ENCODE measurements around the gene CCDC136. TPM values are rescaled to one million over a fixed set of nuclear protein-coding genes. Genes with fewer than 3 reads are reported as not detected.
A peak's percentile ranks its signal among the peaks of the same experiment; 100 is the strongest.

CCDC136 gene
- total RNA-seq, 4 donors from 2014 or later = 0.61 to 15.8 (median 9.3) TPM

GRCh38 chr7:128849804-128850490, 58.2 kb downstream of the CCDC136 start:
- Histone ChIP-seq H3K9me3 (no peaks in the 10 kb centered on the region), H3K36me3 (peaks cover 4 to 100% of the 10 kb centered on the region in 2 donors), H3K4me1 (no peaks in the 10 kb centered on the region), H3K4me3 (no peak overlapping the region), H3K27ac (peak overlapping the region; percentile 55 to 99 (median 96)), H3K27me3 (no peaks in the 10 kb centered on the region)
- TF ChIP-seq POLR2A (IDR thresholded peaks at IDR 0.05) = no peak
- TF ChIP-seq, protein P1, sequence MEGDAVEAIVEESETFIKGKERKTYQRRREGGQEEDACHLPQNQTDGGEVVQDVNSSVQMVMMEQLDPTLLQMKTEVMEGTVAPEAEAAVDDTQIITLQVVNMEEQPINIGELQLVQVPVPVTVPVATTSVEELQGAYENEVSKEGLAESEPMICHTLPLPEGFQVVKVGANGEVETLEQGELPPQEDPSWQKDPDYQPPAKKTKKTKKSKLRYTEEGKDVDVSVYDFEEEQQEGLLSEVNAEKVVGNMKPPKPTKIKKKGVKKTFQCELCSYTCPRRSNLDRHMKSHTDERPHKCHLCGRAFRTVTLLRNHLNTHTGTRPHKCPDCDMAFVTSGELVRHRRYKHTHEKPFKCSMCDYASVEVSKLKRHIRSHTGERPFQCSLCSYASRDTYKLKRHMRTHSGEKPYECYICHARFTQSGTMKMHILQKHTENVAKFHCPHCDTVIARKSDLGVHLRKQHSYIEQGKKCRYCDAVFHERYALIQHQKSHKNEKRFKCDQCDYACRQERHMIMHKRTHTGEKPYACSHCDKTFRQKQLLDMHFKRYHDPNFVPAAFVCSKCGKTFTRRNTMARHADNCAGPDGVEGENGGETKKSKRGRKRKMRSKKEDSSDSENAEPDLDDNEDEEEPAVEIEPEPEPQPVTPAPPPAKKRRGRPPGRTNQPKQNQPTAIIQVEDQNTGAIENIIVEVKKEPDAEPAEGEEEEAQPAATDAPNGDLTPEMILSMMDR (IDR thresholded peaks at IDR 0.05 in 4 of 5, conservative IDR thresholded peaks at IDR 0.05 in 1 of 5) = no peak
- no peak for ATAC-seq
- no peak for DNase-seq
- in situ Hi-C loops (cut with MboI; ENCODE audit: low sequenced_read_pairs in 4 of 4) (loop anchor here in 1 of 4 donors (25.0 kb wide), 1 partner anchor 388 kb away; the partner anchor contains the start of gene HILPDA), intact Hi-C loops (cut with DNase I; ENCODE audit: low total_unique reads) (no loop called here)

DNA sequence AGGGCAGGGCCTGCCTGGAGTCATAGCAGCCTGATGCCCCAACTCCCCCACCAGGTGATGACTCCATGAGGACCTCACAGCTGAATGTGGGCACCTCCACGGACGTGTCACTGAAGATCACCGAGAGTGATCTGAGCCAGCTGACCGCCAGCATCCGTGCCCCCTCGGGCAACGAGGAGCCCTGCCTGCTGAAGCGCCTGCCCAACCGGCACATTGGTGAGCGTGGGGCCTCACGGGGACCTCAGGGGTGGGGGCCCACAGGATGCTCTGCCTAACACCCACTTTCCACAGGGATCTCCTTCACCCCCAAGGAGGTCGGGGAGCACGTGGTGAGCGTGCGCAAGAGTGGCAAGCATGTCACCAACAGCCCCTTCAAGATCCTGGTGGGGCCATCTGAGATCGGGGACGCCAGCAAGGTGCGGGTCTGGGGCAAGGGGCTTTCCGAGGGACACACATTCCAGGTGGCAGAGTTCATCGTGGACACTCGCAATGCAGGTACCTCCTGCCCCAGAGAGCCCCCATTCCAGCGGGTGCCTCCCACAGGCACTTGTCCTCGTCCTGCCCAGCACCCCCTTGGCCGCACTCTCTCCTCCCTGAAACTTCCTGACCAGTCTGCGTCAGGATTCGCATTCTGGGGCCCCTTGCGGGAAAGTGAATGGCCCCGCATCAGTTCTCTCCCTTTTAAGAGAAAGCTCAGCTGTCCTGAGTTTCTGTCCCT, 60.9 kb downstream of the CCDC136 start:
- Histone ChIP-seq H3K27me3 (no peaks in the 10 kb centered on the region), H3K4me1 (peaks cover 0 to 5% of the 10 kb centered on the region in 2 donors), H3K9me3 (no peaks in the 10 kb centered on the region), H3K4me3 (no peak overlapping the region), H3K36me3 (peaks cover 4 to 96% of the 10 kb centered on the region in 2 donors), H3K27ac (peak overlapping the region; percentile 55 to 99 (median 96))
- TF ChIP-seq, protein P1 (IDR thresholded peaks at IDR 0.05 in 4 of 5, conservative IDR thresholded peaks at IDR 0.05 in 1 of 5) = no peak
- TF ChIP-seq POLR2A (IDR thresholded peaks at IDR 0.05) = peak in 1 of 2 donors; percentile 5
- in situ Hi-C loops (cut with MboI; ENCODE audit: low sequenced_read_pairs in 4 of 4) = loop anchor here in 1 of 4 donors (25.0 kb wide), 1 partner anchor 390 kb away; the partner anchor contains the start of gene HILPDA
- DNase-seq (no peak), ATAC-seq (no peak)
- intact Hi-C loops (cut with DNase I; ENCODE audit: low total_unique reads) = no loop called here

- Histone ChIP-seq H3K27me3 (no peaks in the 10 kb centered on the region), H3K27ac (peak overlapping the region; percentile 55 to 99 (median 96)), H3K9me3 (no peaks in the 10 kb centered on the region), H3K4me3 (no peak overlapping the region), H3K36me3 (peaks cover 4 to 85% of the 10 kb centered on the region in 2 donors), H3K4me1 (peaks cover 1 to 12% of the 10 kb centered on the region in 2 donors)
- DNase-seq = no peak
- ATAC-seq = no peak
- TF ChIP-seq, protein P1 (IDR thresholded peaks at IDR 0.05 in 4 of 5, conservative IDR thresholded peaks at IDR 0.05 in 1 of 5) = no peak
- TF ChIP-seq POLR2A (IDR thresholded peaks at IDR 0.05) = no peak
- in situ Hi-C loops (cut with MboI; ENCODE audit: low sequenced_read_pairs in 4 of 4) (loop anchor here in 1 of 4 donors (25.0 kb wide), 1 partner anchor 391 kb away; the partner anchor contains the start of gene HILPDA), intact Hi-C loops (cut with DNase I; ENCODE audit: low total_unique reads) (no loop called here)
Observed at GRCh38 chr7:128853799-128854198, 62.0 kb downstream of the CCDC136 start.

GRCh38 chr7:128854396-128854795, 62.6 kb downstream of the CCDC136 start:
- intact Hi-C loops (cut with DNase I; ENCODE audit: low total_unique reads) = no loop called here
- H3K4me3 ChIP-seq = no peak overlapping the region
- H3K4me1 ChIP-seq = peaks cover 6 to 17% of the 10 kb centered on the region in 2 donors
- in situ Hi-C loops (cut with MboI; ENCODE audit: low sequenced_read_pairs in 4 of 4) = loop anchor here in 1 of 4 donors (25.0 kb wide), 1 partner anchor 392 kb away; the partner anchor contains the start of gene HILPDA
- TF ChIP-seq, protein P1 (IDR thresholded peaks at IDR 0.05 in 4 of 5, conservative IDR thresholded peaks at IDR 0.05 in 1 of 5) = no peak
- no peak for TF ChIP-seq POLR2A (IDR thresholded peaks at IDR 0.05)
- ATAC-seq (no peak), DNase-seq (no peak)
- no peaks in the 10 kb centered on the region for H3K9me3 ChIP-seq
- H3K27me3 ChIP-seq = no peaks in the 10 kb centered on the region
- H3K27ac ChIP-seq = peak overlapping the region; percentile 55 to 99 (median 96)
- H3K36me3 ChIP-seq = peaks cover 4 to 79% of the 10 kb centered on the region in 2 donors
